Left lobe of liver (tissue), 2 donors: ENCODE measurements around the gene IFT57. TPM values are rescaled to one million over a fixed set of nuclear protein-coding genes. Genes with fewer than 3 reads are reported as not detected.
"Not testable (repeated sequence)": the region's sequence is repeated elsewhere in the genome, so short reads cannot be mapped to it uniquely, and the experiment has no call there.

Experiments
- ATAC-seq: fragments of 200-7000 bp; cut with Tn5 transposase; one replicate; pipeline ENCODE4 v1.9.1; 2020; ENCODE audit warnings: mild to moderate bottlenecking, moderate library complexity
- DNase-seq: peaks from one replicate; pipeline ENCODE4 v3.0.0-alpha.2; 2020; ENCODE audit warnings: low spot score
- total RNA-seq: library from RNA; stranded (reverse); gene quantifications from one replicate; pipeline ENCODE4 v1.2.1, GENCODE V29; 2021
- donor health status: DM: no; HTN: no; CAD: no; lungs with moderate emphysema.
- donor health status: DM: no; HTN: yes; CAD: no.

The IFT57 gene
- total RNA-seq, 1 donor from 2014 or later: 3.8 TPM

- ATAC-seq: no peak
Measured at GRCh38 chr3:108171106-108171505, 51.1 kb downstream of the IFT57 start.

GRCh38 chr3:108164391-108164790 is 57.8 kb downstream of the IFT57 start:
- DNase-seq (no peak), ATAC-seq (no peak)

More at GRCh38 chr3:108171106-108171505, 51.1 kb downstream of the IFT57 start:
- no peak for DNase-seq

- no peak for DNase-seq
- ATAC-seq: no peak
Measured at GRCh38 chr3:108159865-108160264, 62.4 kb downstream of the IFT57 start.

GRCh38 chr3:108159105-108159504 is 63.1 kb downstream of the IFT57 start:
- no peak for ATAC-seq
- DNase-seq: no peak

GRCh38 chr3:108158251-108158650 is 64.0 kb downstream of the IFT57 start:
- no peak for ATAC-seq
- no peak for DNase-seq

- no peak for DNase-seq
- ATAC-seq: no peak
Measured at GRCh38 chr3:108157273-108157672, 65.0 kb downstream of the IFT57 start.

- DNase-seq (no peak), ATAC-seq (no peak)
Measured at GRCh38 chr3:108156312-108156853, 65.8 kb downstream of the IFT57 start.

- DNase-seq, ATAC-seq: not testable (repeated sequence)
Measured at GRCh38 chr3:108155642-108156041, 66.6 kb downstream of the IFT57 start.

GRCh38 chr3:108153451-108153981 is 68.7 kb downstream of the IFT57 start:
- ATAC-seq (peak; percentile 57), DNase-seq (no peak)

- DNase-seq (no peak), ATAC-seq (no peak)
Measured at GRCh38 chr3:108152274-108152673, 70.0 kb downstream of the IFT57 start.

- DNase-seq (no peak), ATAC-seq (no peak)
Measured at GRCh38 chr3:108150200-108150599, 72.0 kb downstream of the IFT57 start.

GRCh38 chr3:108146139-108146538 is 76.1 kb downstream of the IFT57 start:
- DNase-seq (no peak), ATAC-seq (no peak)

- no peak for ATAC-seq
- DNase-seq: no peak
Measured at GRCh38 chr3:108145578-108145977, 76.6 kb downstream of the IFT57 start.

GRCh38 chr3:108137460-108137814 is 84.8 kb downstream of the IFT57 start:
- ATAC-seq (peak; percentile 63), DNase-seq (no peak)

GRCh38 chr3:108136561-108137459 is 85.4 kb downstream of the IFT57 start:
- DNase-seq (no peak), ATAC-seq (peak; percentile 49)

- DNase-seq (no peak), ATAC-seq (no peak)
Measured at GRCh38 chr3:108134555-108134880, 87.7 kb downstream of the IFT57 start.

GRCh38 chr3:108133858-108134554 is 88.2 kb downstream of the IFT57 start:
- no peak for DNase-seq
- no peak for ATAC-seq

- DNase-seq: no peak
- no peak for ATAC-seq
Measured at GRCh38 chr3:108133048-108133369, 89.2 kb downstream of the IFT57 start.

- ATAC-seq: no peak
- no peak for DNase-seq
Measured at GRCh38 chr3:108131475-108132134, 90.6 kb downstream of the IFT57 start.

GRCh38 chr3:108130701-108131474 is 91.3 kb downstream of the IFT57 start:
- no peak for DNase-seq
- no peak for ATAC-seq

- no peak for DNase-seq
- ATAC-seq: no peak
Measured at GRCh38 chr3:108130236-108130635, 92.0 kb downstream of the IFT57 start.
